H1 (cell line): ENCODE measurements around the gene GRIK2. TPM values are rescaled to one million over a fixed set of nuclear protein-coding genes. Genes with fewer than 3 reads are reported as not detected.

Experiments used
- CTCF ChIA-PET: fragments of 300-600 bp; sonication (Branson Sonifier 250); formaldehyde crosslinking; loops from one replicate; lab custom pipeline; 2021; ENCODE audit not compliant: partially characterized antibody; lab: Charles Lee
- POLR2A ChIA-PET: fragments of 300-600 bp; sonication (Branson Sonifier 250); formaldehyde crosslinking; loops from one replicate; lab custom pipeline; 2021; ENCODE audit warnings: inconsistent platforms; ENCODE audit not compliant: partially characterized antibody; lab: Charles Lee
- DNase-seq, 2 experiments: peaks; one replicate each; pipeline versions ENCODE4 v3.0.0 to v3.0.0-alpha.2; 2010 to 2022; ENCODE audit warnings: low spot score in 2 of 2, low read depth in 1 of 2, mixed read lengths in 1 of 2
- FAIRE-seq: peaks from 2 replicates; lab custom pipeline; 2011; peaks lifted over from hg19 to GRCh38; lab: Jason Lieb, UNC
- H2AFZ ChIP-seq: 2 replicates; pipeline ENCODE4 v1.8.1; 2012; ENCODE audit warnings: low read length, inconsistent platforms
- H2AK5ac ChIP-seq: 2 replicates; pipeline ENCODE4 v1.6.1; 2013; ENCODE audit warnings: low read depth, low read length
- H2BK120ac ChIP-seq: replicated peaks from 2 replicates; pipeline ENCODE3; 2013; ENCODE audit warnings: low read depth, low read length, inconsistent platforms
- H2BK12ac ChIP-seq: 2 replicates; pipeline ENCODE4 v1.6.1; 2013; ENCODE audit warnings: low read depth, low read length
- H2BK15ac ChIP-seq: 2 replicates; pipeline ENCODE4 v1.6.1; 2013; ENCODE audit warnings: low read length
- H2BK20ac ChIP-seq: 2 replicates; pipeline ENCODE4 v1.6.1; 2013; ENCODE audit warnings: low read length
- H2BK5ac ChIP-seq: 2 replicates; pipeline ENCODE4 v1.6.1; 2013; ENCODE audit warnings: low read depth, low read length
- H3K14ac ChIP-seq: 2 replicates; pipeline ENCODE4 v1.6.1; 2013; ENCODE audit warnings: inconsistent platforms; ENCODE audit not compliant: insufficient read length
- H3K18ac ChIP-seq: 2 replicates; pipeline ENCODE4 v1.6.1; 2013; ENCODE audit warnings: low read length; ENCODE audit errors: extremely low read depth
- H3K23ac ChIP-seq: 2 replicates; pipeline ENCODE4 v1.6.1; 2013; ENCODE audit warnings: inconsistent platforms; ENCODE audit not compliant: insufficient read length
- H3K23me2 ChIP-seq: 2 replicates; pipeline ENCODE4 v1.6.1; 2013; ENCODE audit warnings: low read depth, low read length
- H3K27ac ChIP-seq: 2 replicates; pipeline ENCODE4 v1.6.1; 2011; ENCODE audit warnings: low read depth, low read length, inconsistent platforms
- H3K27me3 ChIP-seq, 4 experiments: replicated peaks in 1 of 4; 1 replicate in 1 of 4; 2 replicates in 3 of 4; pipeline versions ENCODE4 v1.6.1 to v1.8.1; 2011 to 2013; ENCODE audit warnings: low read length in 3 of 4, mild to moderate bottlenecking in 3 of 4, inconsistent platforms in 2 of 4, mixed read lengths in 2 of 4, moderate library complexity in 1 of 4; ENCODE audit not compliant: control insufficient read depth in 3 of 4, insufficient read depth in 3 of 4; ENCODE audit errors: extremely low read depth in 1 of 4
- H3K36me3 ChIP-seq, 4 experiments: 2 replicates each; pipeline versions ENCODE4 v1.6.1 to v1.8.1; 2011 to 2013; ENCODE audit warnings: mild to moderate bottlenecking in 4 of 4, low read length in 3 of 4, moderate library complexity in 2 of 4, control low read depth in 1 of 4, inconsistent platforms in 1 of 4; ENCODE audit not compliant: insufficient read depth in 4 of 4, control insufficient read depth in 2 of 4
- H3K4ac ChIP-seq: replicated peaks from 2 replicates; pipeline ENCODE3; 2013; ENCODE audit warnings: low read length, low read depth, mixed read lengths, inconsistent platforms; ENCODE audit not compliant: insufficient read length
- H3K4me1 ChIP-seq, 4 experiments: replicated peaks in 1 of 4; 1 replicate in 1 of 4; 2 replicates in 3 of 4; pipeline versions ENCODE4 v1.6.1 to v1.8.1; 2011 to 2013; ENCODE audit warnings: low read length in 3 of 4, inconsistent platforms in 2 of 4, mixed read lengths in 1 of 4; ENCODE audit not compliant: insufficient read depth in 4 of 4, control insufficient read depth in 3 of 4
- H3K4me2 ChIP-seq, 2 experiments: 2 replicates each; pipeline versions ENCODE4 v1.6.1 to v1.8.1; 2011 to 2013; ENCODE audit warnings: low read depth in 2 of 2, low read length in 2 of 2, control low read depth in 1 of 2, inconsistent platforms in 1 of 2, mild to moderate bottlenecking in 1 of 2; ENCODE audit not compliant: insufficient read depth in 1 of 2
- H3K4me3 ChIP-seq, 4 experiments: fragments of 200-600, 300-600 bp in 1 of 4; sonication (generic), shearing (Covaris generic), sonication (Bioruptor Twin) in 1 of 4; 2 replicates each; pipeline versions ENCODE4 v1.5.1 to v1.8.1; 2011 to 2016; ENCODE audit warnings: low read length in 4 of 4, low read depth in 3 of 4, control low read depth in 2 of 4, inconsistent platforms in 2 of 4, mild to moderate bottlenecking in 2 of 4, mixed read lengths in 1 of 4, moderate library complexity in 1 of 4; ENCODE audit not compliant: insufficient read depth in 2 of 4; ENCODE audit errors: extremely low read depth in 1 of 4
- H3K56ac ChIP-seq: replicated peaks from 2 replicates; pipeline ENCODE3; 2013; ENCODE audit warnings: low read depth, mild to moderate bottlenecking, mixed read lengths, low read length, inconsistent platforms; ENCODE audit not compliant: insufficient read length
- H3K79me1 ChIP-seq: 2 replicates; pipeline ENCODE4 v1.6.1; 2013; ENCODE audit warnings: low read depth, low read length, control low read depth
- H3K79me2 ChIP-seq, 2 experiments: 2 replicates each; pipeline versions ENCODE4 v1.6.1 to v1.8.1; 2012 to 2013; ENCODE audit warnings: low read length in 2 of 2, mild to moderate bottlenecking in 2 of 2, inconsistent platforms in 1 of 2; ENCODE audit not compliant: insufficient read depth in 2 of 2, control insufficient read depth in 1 of 2
- H3K9ac ChIP-seq, 4 experiments: replicated peaks in 1 of 4; 1 replicate in 1 of 4; 2 replicates in 3 of 4; pipeline versions ENCODE4 v1.6.1 to v1.8.1; 2011 to 2013; ENCODE audit warnings: low read depth in 3 of 4, low read length in 3 of 4, control low read depth in 2 of 4, mild to moderate bottlenecking in 2 of 4, moderate library complexity in 2 of 4, inconsistent platforms in 1 of 4; ENCODE audit errors: extremely low read depth in 1 of 4
- H3K9me3 ChIP-seq, 2 experiments: 2 replicates each; pipeline versions ENCODE4 v1.6.1 to v1.8.1; 2012 to 2013; ENCODE audit warnings: mild to moderate bottlenecking in 2 of 2, moderate library complexity in 2 of 2, control low read depth in 1 of 2, inconsistent platforms in 1 of 2, low read depth in 1 of 2, low read length in 1 of 2, mixed read lengths in 1 of 2; ENCODE audit not compliant: insufficient read depth in 2 of 2
- H4K20me1 ChIP-seq, 2 experiments: replicated peaks in 1 of 2; 2 replicates each; pipeline versions ENCODE3 to v1.8.1; 2011 to 2013; ENCODE audit warnings: inconsistent platforms in 2 of 2, low read length in 2 of 2, mild to moderate bottlenecking in 1 of 2; ENCODE audit not compliant: insufficient read depth in 2 of 2, control insufficient read depth in 1 of 2
- H4K5ac ChIP-seq: 2 replicates; pipeline ENCODE4 v1.6.1; 2013; ENCODE audit warnings: low read length, low read depth, mixed read lengths, inconsistent platforms; ENCODE audit not compliant: insufficient read length
- H4K8ac ChIP-seq: 2 replicates; pipeline ENCODE4 v1.8.0; 2013; ENCODE audit warnings: mild to moderate bottlenecking, moderate library complexity, low read length, inconsistent platforms; ENCODE audit not compliant: insufficient read depth; ENCODE audit errors: extremely low read depth
- H4K91ac ChIP-seq: replicated peaks from 2 replicates; pipeline ENCODE3; 2013; ENCODE audit warnings: low read length, mixed read lengths, inconsistent platforms; ENCODE audit not compliant: insufficient read length
- ATF3 ChIP-seq: IDR thresholded peaks from 2 replicates; pipeline ENCODE4 v1.6.1; 2011; ENCODE audit warnings: low read depth, mild to moderate bottlenecking, low read length; ENCODE audit not compliant: insufficient read depth
- BACH1 ChIP-seq: IDR thresholded peaks from 2 replicates; pipeline ENCODE4 v1.6.1; 2012; ENCODE audit warnings: low read length, improper control_type of control experiment
- CHD1 ChIP-seq: IDR thresholded peaks from 2 replicates; pipeline ENCODE4 v1.6.1; 2012; ENCODE audit warnings: low read depth, low read length, improper control_type of control experiment
- CTBP2 ChIP-seq: IDR thresholded peaks from 2 replicates; pipeline ENCODE4 v1.7.0; 2011; ENCODE audit warnings: borderline replicate concordance, mild to moderate bottlenecking, moderate library complexity, mixed read lengths, low read length; ENCODE audit not compliant: insufficient read depth, insufficient read length
- E2F6 ChIP-seq: IDR thresholded peaks from 2 replicates; pipeline ENCODE4 v1.6.1; 2012; ENCODE audit warnings: inconsistent platforms
- EGR1 ChIP-seq: IDR thresholded peaks from 2 replicates; pipeline ENCODE4 v1.6.1; 2011; ENCODE audit warnings: low read depth, low read length, borderline replicate concordance
- JUN ChIP-seq: IDR thresholded peaks from 2 replicates; pipeline ENCODE4 v1.6.1; 2011; ENCODE audit warnings: low read depth, mild to moderate bottlenecking, improper control_type of control experiment, low read length
- JUND ChIP-seq: IDR thresholded peaks from 2 replicates; pipeline ENCODE4 v1.6.1; 2011; ENCODE audit warnings: mild to moderate bottlenecking, improper control_type of control experiment, low read length
- MAFK ChIP-seq: IDR thresholded peaks from 2 replicates; pipeline ENCODE4 v1.6.1; 2012; ENCODE audit warnings: low read depth, mild to moderate bottlenecking, improper control_type of control experiment, low read length
- PHF8 ChIP-seq: fragments of 200-600 bp; sonication (generic); conservative IDR thresholded peaks from 2 replicates; pipeline ENCODE4 v1.7.1; 2012; ENCODE audit warnings: low read depth, mild to moderate bottlenecking, inconsistent platforms, low read length, moderate library complexity
- POLR2A ChIP-seq, 2 experiments: IDR thresholded peaks; 1 replicate in 1 of 2; 2 replicates in 1 of 2; pipeline ENCODE4 v1.6.1; 2011; ENCODE audit warnings: low read depth in 2 of 2, low read length in 2 of 2, mild to moderate bottlenecking in 2 of 2; ENCODE audit errors: control extremely low read depth in 1 of 2
- SIX5 ChIP-seq: IDR thresholded peaks from 2 replicates; pipeline ENCODE4 v1.6.1; 2011; ENCODE audit warnings: mild to moderate bottlenecking, low read depth, low read length
- WGBS, 2 experiments: shearing (Covaris generic) in 1 of 2; methylation state at CpG; one replicate each; pipeline versions ENCODE4 v1.1.6 to v1.1.7; 2013 to 2015; ENCODE audit warnings: low lambda C conversion rate in 2 of 2, mixed read lengths in 2 of 2, inconsistent platforms in 1 of 2, low coverage in 1 of 2, missing lambda C conversion rate in 1 of 2; ENCODE audit not compliant: insufficient replicate concordance in 2 of 2, insufficient coverage in 1 of 2, insufficient read length in 1 of 2; ENCODE audit errors: extremely low coverage in 1 of 2, missing lambda C conversion rate in 1 of 2; 5-methylcytosine and 5-hydroxymethylcytosine counted together
- polyA plus RNA-seq, 7 experiments: library from polyadenylated mRNA; depleted of rRNA in 3 of 7; stranded (reverse) in 5 of 7; unstranded in 2 of 7; fragments of >200 nt in 5 of 7; fragments of 200-250 nt in 2 of 7; gene quantifications; 1 replicate in 5 of 7; 2 replicates in 1 of 7; 4 replicates in 1 of 7; pipeline versions ENCODE4 v1.2.1 to v1.2.3, GENCODE V29; 2011 to 2013; ENCODE audit warnings: missing spikeins in 2 of 7, mixed read lengths in 2 of 7
- total RNA-seq: library from RNA; stranded (reverse); fragmentation: NEBNext Ultra II Directional; extraction: Animal tissue kit (Norgen Biotek cat#: 25700); gene quantifications from 2 replicates; pipeline ENCODE4 v1.2.1, GENCODE V29; 2021

Gene GRIK2
- total and polyA plus RNA-seq, 2 of the 8 experiments (the other 6 are each of a cell fraction or from before 2014, with no cell fraction given), result 1.8 to 2.2 TPM

GRCh38 chr6:101478891-101479290, 85.4 kb downstream of the GRIK2 start:
- H3K14ac ChIP-seq, result no peak overlapping the region
- no peak overlapping the region for H4K5ac ChIP-seq
- no peaks in the 10 kb centered on the region for H3K9me3 ChIP-seq
- H3K9ac ChIP-seq, result no peak overlapping the region
- ChIA-PET POLR2A (no interaction called here), CTCF (no interaction called here)
- H2BK12ac ChIP-seq, result no peak overlapping the region
- no peak overlapping the region for H2AFZ ChIP-seq
- H3K4me2 ChIP-seq, result no peak overlapping the region
- no peak overlapping the region for H3K4me3 ChIP-seq
- no peak overlapping the region for H3K23ac ChIP-seq
- no peak overlapping the region for H2BK120ac ChIP-seq
- H3K79me1 ChIP-seq, result no peaks in the 10 kb centered on the region
- no peaks in the 10 kb centered on the region for H3K4me1 ChIP-seq
- no peak overlapping the region for H4K91ac ChIP-seq
- no peaks in the 10 kb centered on the region for H3K27me3 ChIP-seq
- H4K8ac ChIP-seq, result no peak overlapping the region
- H2AK5ac ChIP-seq, result no peak overlapping the region
- no peaks in the 10 kb centered on the region for H3K23me2 ChIP-seq
- no peak overlapping the region for H2BK5ac ChIP-seq
- H3K27ac ChIP-seq, result no peak overlapping the region
- TF ChIP-seq SIX5, result no peak
- TF ChIP-seq MAFK, result no peak
- no peak for TF ChIP-seq CHD1
- TF ChIP-seq POLR2A (IDR thresholded peaks at IDR 0.05; ENCODE audit: control extremely low read depth in 1 of 2, low read depth in 2 of 2, low read length in 2 of 2), result no peak
- TF ChIP-seq E2F6, result no peak
- no peak for TF ChIP-seq PHF8
- no peak for TF ChIP-seq JUN
- TF ChIP-seq JUND, result no peak
- TF ChIP-seq ATF3, result no peak
- TF ChIP-seq EGR1, result no peak
- no peak for TF ChIP-seq BACH1
- TF ChIP-seq CTBP2, result no peak
- no peak overlapping the region for H3K56ac ChIP-seq
- H4K20me1 ChIP-seq, result no peaks in the 10 kb centered on the region
- no peaks in the 10 kb centered on the region for H3K79me2 ChIP-seq
- H2BK15ac ChIP-seq, result no peak overlapping the region
- no peak for DNase-seq
- H2BK20ac ChIP-seq, result no peak overlapping the region
- WGBS, 2 experiments, result 90% methylated on average over 1 of the region's 1 CpG; no CpG with 5 or more reads in 1 of the 2 experiments
- no peak overlapping the region for H3K4ac ChIP-seq
- H3K36me3 ChIP-seq, result no peaks in the 10 kb centered on the region
- no peak overlapping the region for H3K18ac ChIP-seq
- no peak for FAIRE-seq
